SK-N-SH treated with all-trans-retinoic acid at 6 μM for 48 hours (cell line): Measurements from ENCODE around the gene DOK6.

ENCODE experiments used
- ATAC-seq: fragments of 200-7000 bp; cut with Tn5 transposase; 3 replicates; pipeline ENCODE4 v1.9.1; 2020; ENCODE audit warnings: mild to moderate bottlenecking, moderate library complexity
- ARNTL ChIP-seq: fragments of 450-650 bp; formaldehyde crosslinking; IDR thresholded peaks from 2 replicates; pipeline ENCODE4 v1.5.0; 2020; ENCODE audit warnings: low read depth, mild to moderate bottlenecking, moderate library complexity, borderline replicate concordance
- BACH2 ChIP-seq: fragments of 250-450 bp; sonication (Bioruptor Pico); IDR thresholded peaks from 2 replicates; pipeline ENCODE4 v1.9.0; 2021; ENCODE audit warnings: mild to moderate bottlenecking, borderline replicate concordance
- CSDC2 ChIP-seq: fragments of 250-450 bp; sonication (Bioruptor Pico); IDR thresholded peaks from 2 replicates; pipeline ENCODE4 v1.5.0; 2020; ENCODE audit warnings: mild to moderate bottlenecking, moderate library complexity
- ESRRG ChIP-seq: fragments of 250-450 bp; sonication (Bioruptor Pico); IDR thresholded peaks from 2 replicates; pipeline ENCODE4 v1.6.1; 2021; ENCODE audit warnings: mild to moderate bottlenecking
- GLIS3 ChIP-seq: fragments of 250-450 bp; sonication (Bioruptor Pico); IDR thresholded peaks from 2 replicates; pipeline ENCODE4 v1.5.0; 2020; ENCODE audit warnings: mild to moderate bottlenecking, moderate library complexity
- ISL1 ChIP-seq: fragments of 250-450 bp; sonication (Bioruptor Pico); IDR thresholded peaks from 2 replicates; pipeline ENCODE4 v2.1.2; 2022; ENCODE audit warnings: mild to moderate bottlenecking, moderate library complexity
- OSR1 ChIP-seq: fragments of 250-450 bp; sonication (Bioruptor Pico); IDR thresholded peaks from 2 replicates; pipeline ENCODE4 v1.8.0; 2022; ENCODE audit warnings: moderate library complexity, mild to moderate bottlenecking, inconsistent platforms
- PPARA ChIP-seq: fragments of 250-450 bp; sonication (Bioruptor Pico); IDR thresholded peaks from 2 replicates; pipeline ENCODE4 v1.5.0; 2020; ENCODE audit warnings: mild to moderate bottlenecking, borderline replicate concordance
- RARB ChIP-seq: fragments of 250-450 bp; sonication (Bioruptor Pico); IDR thresholded peaks from 2 replicates; pipeline ENCODE4 v1.8.0; 2021; ENCODE audit warnings: mild to moderate bottlenecking, moderate library complexity
- SNAI2 ChIP-seq: fragments of 250-450 bp; sonication (Bioruptor Pico); IDR thresholded peaks from 2 replicates; pipeline ENCODE4 v1.5.0; 2020; ENCODE audit warnings: mild to moderate bottlenecking, moderate library complexity
- TCF4 ChIP-seq: fragments of 250-450 bp; sonication (Bioruptor Pico); IDR thresholded peaks from 2 replicates; pipeline ENCODE4 v1.8.0; 2021; ENCODE audit warnings: mild to moderate bottlenecking, moderate library complexity, borderline replicate concordance
- TOX ChIP-seq: fragments of 250-450 bp; sonication (Bioruptor Pico); IDR thresholded peaks from 2 replicates; pipeline ENCODE4 v1.8.0; 2021; ENCODE audit warnings: mild to moderate bottlenecking, moderate library complexity, borderline replicate concordance
- ZC3H10 ChIP-seq: fragments of 250-450 bp; sonication (Bioruptor Pico); IDR thresholded peaks from 2 replicates; pipeline ENCODE4 v1.5.1; 2021; ENCODE audit warnings: mild to moderate bottlenecking, moderate library complexity
- ZFP3 ChIP-seq: fragments of 250-450 bp; sonication (Bioruptor Pico); IDR thresholded peaks from 2 replicates; pipeline ENCODE4 v1.5.0; 2020; ENCODE audit warnings: mild to moderate bottlenecking, moderate library complexity
- ZFP30 ChIP-seq: fragments of 450-650 bp; formaldehyde crosslinking; IDR thresholded peaks from 2 replicates; pipeline ENCODE4 v1.5.0; 2022; ENCODE audit warnings: mild to moderate bottlenecking, moderate library complexity
- ZNF565 ChIP-seq: fragments of 450-650 bp; formaldehyde crosslinking; conservative IDR thresholded peaks from 2 replicates; pipeline ENCODE4 v1.5.0; 2020; ENCODE audit warnings: low read depth, mild to moderate bottlenecking, moderate library complexity
- ZNF70 ChIP-seq: fragments of 450-650 bp; formaldehyde crosslinking; IDR thresholded peaks from 2 replicates; pipeline ENCODE4 v1.5.0; 2020; ENCODE audit warnings: mild to moderate bottlenecking, moderate library complexity
- ZNF8 ChIP-seq: fragments of 450-650 bp; formaldehyde crosslinking; IDR thresholded peaks from 2 replicates; pipeline ENCODE4 v1.5.0; 2020; ENCODE audit warnings: mild to moderate bottlenecking, moderate library complexity
- TF ChIP-seq, protein P1 (sequence below): fragments of 250-450 bp; sonication (Bioruptor Pico); IDR thresholded peaks from 2 replicates; pipeline ENCODE4 v1.8.0; 2021; ENCODE audit warnings: low read depth, mild to moderate bottlenecking, moderate library complexity, borderline replicate concordance
- TF ChIP-seq, protein P2 (sequence below): fragments of 250-450 bp; sonication (Bioruptor Pico); IDR thresholded peaks from 2 replicates; pipeline ENCODE4 v1.5.1; 2020; ENCODE audit warnings: low read depth, mild to moderate bottlenecking, moderate library complexity
- TF ChIP-seq, protein P3 (sequence below): fragments of 250-450 bp; sonication (Bioruptor Pico); IDR thresholded peaks from 2 replicates; pipeline ENCODE4 v1.5.0; 2020; ENCODE audit warnings: mild to moderate bottlenecking, moderate library complexity
- TF ChIP-seq, protein P4 (sequence below): fragments of 250-450 bp; sonication (Bioruptor Pico); IDR thresholded peaks from 2 replicates; pipeline ENCODE4 v1.5.1; 2021; ENCODE audit warnings: mild to moderate bottlenecking, moderate library complexity

The DOK6 gene

DNA sequence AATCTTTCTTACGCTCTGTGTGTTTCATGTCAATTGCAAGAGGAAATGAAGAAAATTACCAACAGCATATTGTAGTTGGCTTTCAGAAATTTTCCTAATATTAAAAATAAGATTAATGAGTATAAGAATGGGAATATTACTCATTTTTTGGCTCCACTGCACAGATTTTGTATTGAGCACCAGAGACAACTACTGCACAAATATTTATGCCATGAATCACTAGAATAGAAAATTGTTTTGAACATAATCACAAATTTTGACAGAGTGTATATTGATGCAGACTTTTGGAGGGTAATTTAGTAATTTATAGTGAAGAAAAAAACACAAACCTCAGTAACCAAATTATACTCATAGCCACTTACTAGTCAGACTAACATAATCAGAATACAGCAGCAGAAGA lies 118.3 kb downstream of the DOK6 start:
- peak; percentile 76 for ATAC-seq

DNA sequence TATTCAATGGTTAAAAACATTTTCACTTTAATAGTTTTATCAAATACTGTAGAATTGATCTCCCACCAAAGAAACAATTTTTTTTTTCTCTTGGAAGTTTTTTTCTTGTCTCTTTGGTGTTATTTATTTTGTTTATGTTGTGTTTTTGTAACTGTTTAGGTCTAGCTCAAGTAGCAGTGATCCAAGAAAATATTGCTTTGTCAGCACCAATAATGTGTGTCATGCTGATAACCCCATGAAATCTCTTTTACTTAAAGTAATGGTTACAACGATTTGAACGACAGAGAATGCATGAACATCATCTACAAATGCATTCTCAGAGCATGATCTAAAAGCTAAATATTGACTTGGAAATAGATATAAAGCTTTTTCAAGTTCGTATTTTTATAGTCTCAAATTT lies 122.9 kb downstream of the DOK6 start:
- TF ChIP-seq ZNF565 (CRISPR knock-in tag) = no peak
- TF ChIP-seq ZC3H10 (CRISPR knock-in tag) = no peak
- TF ChIP-seq ZNF8 = no peak
- TF ChIP-seq, protein P1, sequence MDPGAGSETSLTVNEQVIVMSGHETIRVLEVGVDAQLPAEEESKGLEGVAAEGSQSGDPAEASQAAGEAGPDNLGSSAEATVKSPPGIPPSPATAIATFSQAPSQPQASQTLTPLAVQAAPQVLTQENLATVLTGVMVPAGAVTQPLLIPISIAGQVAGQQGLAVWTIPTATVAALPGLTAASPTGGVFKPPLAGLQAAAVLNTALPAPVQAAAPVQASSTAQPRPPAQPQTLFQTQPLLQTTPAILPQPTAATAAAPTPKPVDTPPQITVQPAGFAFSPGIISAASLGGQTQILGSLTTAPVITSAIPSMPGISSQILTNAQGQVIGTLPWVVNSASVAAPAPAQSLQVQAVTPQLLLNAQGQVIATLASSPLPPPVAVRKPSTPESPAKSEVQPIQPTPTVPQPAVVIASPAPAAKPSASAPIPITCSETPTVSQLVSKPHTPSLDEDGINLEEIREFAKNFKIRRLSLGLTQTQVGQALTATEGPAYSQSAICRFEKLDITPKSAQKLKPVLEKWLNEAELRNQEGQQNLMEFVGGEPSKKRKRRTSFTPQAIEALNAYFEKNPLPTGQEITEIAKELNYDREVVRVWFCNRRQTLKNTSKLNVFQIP (CRISPR knock-in tag) = no peak
- no peak for TF ChIP-seq OSR1 (CRISPR knock-in tag)
- no peak for TF ChIP-seq ZFP3
- TF ChIP-seq ARNTL (CRISPR knock-in tag) = no peak
- TF ChIP-seq, protein P2, sequence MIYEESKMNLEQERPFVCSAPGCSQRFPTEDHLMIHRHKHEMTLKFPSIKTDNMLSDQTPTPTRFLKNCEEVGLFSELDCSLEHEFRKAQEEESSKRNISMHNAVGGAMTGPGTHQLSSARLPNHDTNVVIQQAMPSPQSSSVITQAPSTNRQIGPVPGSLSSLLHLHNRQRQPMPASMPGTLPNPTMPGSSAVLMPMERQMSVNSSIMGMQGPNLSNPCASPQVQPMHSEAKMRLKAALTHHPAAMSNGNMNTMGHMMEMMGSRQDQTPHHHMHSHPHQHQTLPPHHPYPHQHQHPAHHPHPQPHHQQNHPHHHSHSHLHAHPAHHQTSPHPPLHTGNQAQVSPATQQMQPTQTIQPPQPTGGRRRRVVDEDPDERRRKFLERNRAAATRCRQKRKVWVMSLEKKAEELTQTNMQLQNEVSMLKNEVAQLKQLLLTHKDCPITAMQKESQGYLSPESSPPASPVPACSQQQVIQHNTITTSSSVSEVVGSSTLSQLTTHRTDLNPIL (CRISPR knock-in tag) = no peak
- TF ChIP-seq PPARA (CRISPR knock-in tag) = no peak
- TF ChIP-seq ISL1 = no peak
- no peak for TF ChIP-seq ESRRG (CRISPR knock-in tag)
- no peak for TF ChIP-seq TCF4
- TF ChIP-seq SNAI2 (CRISPR knock-in tag) = no peak
- TF ChIP-seq BACH2 = no peak
- no peak for TF ChIP-seq TOX (CRISPR knock-in tag)
- TF ChIP-seq, protein P3, sequence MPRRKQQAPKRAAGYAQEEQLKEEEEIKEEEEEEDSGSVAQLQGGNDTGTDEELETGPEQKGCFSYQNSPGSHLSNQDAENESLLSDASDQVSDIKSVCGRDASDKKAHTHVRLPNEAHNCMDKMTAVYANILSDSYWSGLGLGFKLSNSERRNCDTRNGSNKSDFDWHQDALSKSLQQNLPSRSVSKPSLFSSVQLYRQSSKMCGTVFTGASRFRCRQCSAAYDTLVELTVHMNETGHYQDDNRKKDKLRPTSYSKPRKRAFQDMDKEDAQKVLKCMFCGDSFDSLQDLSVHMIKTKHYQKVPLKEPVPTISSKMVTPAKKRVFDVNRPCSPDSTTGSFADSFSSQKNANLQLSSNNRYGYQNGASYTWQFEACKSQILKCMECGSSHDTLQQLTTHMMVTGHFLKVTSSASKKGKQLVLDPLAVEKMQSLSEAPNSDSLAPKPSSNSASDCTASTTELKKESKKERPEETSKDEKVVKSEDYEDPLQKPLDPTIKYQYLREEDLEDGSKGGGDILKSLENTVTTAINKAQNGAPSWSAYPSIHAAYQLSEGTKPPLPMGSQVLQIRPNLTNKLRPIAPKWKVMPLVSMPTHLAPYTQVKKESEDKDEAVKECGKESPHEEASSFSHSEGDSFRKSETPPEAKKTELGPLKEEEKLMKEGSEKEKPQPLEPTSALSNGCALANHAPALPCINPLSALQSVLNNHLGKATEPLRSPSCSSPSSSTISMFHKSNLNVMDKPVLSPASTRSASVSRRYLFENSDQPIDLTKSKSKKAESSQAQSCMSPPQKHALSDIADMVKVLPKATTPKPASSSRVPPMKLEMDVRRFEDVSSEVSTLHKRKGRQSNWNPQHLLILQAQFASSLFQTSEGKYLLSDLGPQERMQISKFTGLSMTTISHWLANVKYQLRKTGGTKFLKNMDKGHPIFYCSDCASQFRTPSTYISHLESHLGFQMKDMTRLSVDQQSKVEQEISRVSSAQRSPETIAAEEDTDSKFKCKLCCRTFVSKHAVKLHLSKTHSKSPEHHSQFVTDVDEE (CRISPR knock-in tag) = no peak
- TF ChIP-seq RARB (CRISPR knock-in tag) = no peak
- no peak for TF ChIP-seq ZFP30 (CRISPR knock-in tag)
- no peak for TF ChIP-seq ZNF70 (CRISPR knock-in tag)
- no peak for ATAC-seq

More for the DNA sequence above, 118.3 kb downstream of the DOK6 start:
- TF ChIP-seq RARB (CRISPR knock-in tag) (no peak), TCF4 (no peak), TOX (CRISPR knock-in tag) (peak; percentile 58; the same call in 1 of the 2 replicates), ESRRG (CRISPR knock-in tag) (no peak), ZC3H10 (CRISPR knock-in tag) (peak; percentile 33; the same call in 1 of the 2 replicates), ZNF565 (CRISPR knock-in tag) (no peak), PPARA (CRISPR knock-in tag) (no peak), GLIS3 (CRISPR knock-in tag) (no peak), ZFP3 (no peak), ISL1 (peak; percentile 75), ZNF70 (CRISPR knock-in tag) (no peak), OSR1 (CRISPR knock-in tag) (no peak), ARNTL (CRISPR knock-in tag) (no peak), CSDC2 (CRISPR knock-in tag) (no peak), SNAI2 (CRISPR knock-in tag) (no peak), BACH2 (no peak)
- TF ChIP-seq, protein P3 (CRISPR knock-in tag) = no peak
- TF ChIP-seq, protein P4, sequence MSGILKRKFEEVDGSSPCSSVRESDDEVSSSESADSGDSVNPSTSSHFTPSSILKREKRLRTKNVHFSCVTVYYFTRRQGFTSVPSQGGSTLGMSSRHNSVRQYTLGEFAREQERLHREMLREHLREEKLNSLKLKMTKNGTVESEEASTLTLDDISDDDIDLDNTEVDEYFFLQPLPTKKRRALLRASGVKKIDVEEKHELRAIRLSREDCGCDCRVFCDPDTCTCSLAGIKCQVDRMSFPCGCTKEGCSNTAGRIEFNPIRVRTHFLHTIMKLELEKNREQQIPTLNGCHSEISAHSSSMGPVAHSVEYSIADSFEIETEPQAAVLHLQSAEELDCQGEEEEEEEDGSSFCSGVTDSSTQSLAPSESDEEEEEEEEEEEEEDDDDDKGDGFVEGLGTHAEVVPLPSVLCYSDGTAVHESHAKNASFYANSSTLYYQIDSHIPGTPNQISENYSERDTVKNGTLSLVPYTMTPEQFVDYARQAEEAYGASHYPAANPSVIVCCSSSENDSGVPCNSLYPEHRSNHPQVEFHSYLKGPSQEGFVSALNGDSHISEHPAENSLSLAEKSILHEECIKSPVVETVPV (CRISPR knock-in tag) = no peak
- TF ChIP-seq, protein P2 (CRISPR knock-in tag) = no peak
- TF ChIP-seq, all 23 proteins: peak for 3
